Retinal pigment epithelial cell (primary cell): Measurements from ENCODE around the gene STAT3.
A peak's percentile ranks its signal among the peaks of the same experiment; 100 is the strongest.
"Not testable (repeated sequence)": the region's sequence is repeated elsewhere in the genome, so short reads cannot be mapped to it uniquely, and the experiment has no call there.

Experiments used
- DNase-seq: peaks from one replicate; pipeline ENCODE4 v3.0.0-alpha.2; 2010; ENCODE audit warnings: low read depth
- H3K4me3 ChIP-seq: 2 replicates; pipeline ENCODE4 v1.5.1; 2011; ENCODE audit warnings: mild to moderate bottlenecking, low read length, control low read depth, moderate library complexity
- CTCF ChIP-seq: conservative IDR thresholded peaks from 2 replicates; pipeline ENCODE4 v1.5.1; 2011; ENCODE audit warnings: low read depth, low read length, control low read depth, inconsistent platforms

The STAT3 gene

GRCh38 chr17:42323268-42323773 is 64.9 kb downstream of the STAT3 start:
- no peak for TF ChIP-seq CTCF
- no peak for DNase-seq

GRCh38 chr17:42322382-42323267 is 65.6 kb downstream of the STAT3 start:
- DNase-seq, result peak; percentile 65
- TF ChIP-seq CTCF, result peak; percentile 100
- H3K4me3 ChIP-seq, result no peak overlapping the region

More at GRCh38 chr17:42323268-42323773, 64.9 kb downstream of the STAT3 start:
- H3K4me3 ChIP-seq, result no peak overlapping the region

GRCh38 chr17:42321555-42321954 is 66.7 kb downstream of the STAT3 start:
- TF ChIP-seq CTCF, result no peak
- no peak for DNase-seq
- H3K4me3 ChIP-seq, result no peak overlapping the region

GRCh38 chr17:42317967-42318366 is 70.3 kb downstream of the STAT3 start:
- DNase-seq, H3K4me3 ChIP-seq: not testable (repeated sequence)

- DNase-seq, result no peak
- no peak for TF ChIP-seq CTCF
- no peak overlapping the region for H3K4me3 ChIP-seq
These were observed 70.9 kb downstream of the STAT3 start for GRCh38 chr17:42317266-42317845.

GRCh38 chr17:42316755-42317154 is 71.5 kb downstream of the STAT3 start:
- TF ChIP-seq CTCF, result no peak
- H3K4me3 ChIP-seq, result no peak overlapping the region
- no peak for DNase-seq

- no peak for TF ChIP-seq CTCF
- no peak for DNase-seq
These were observed 72.7 kb downstream of the STAT3 start for GRCh38 chr17:42315402-42316156.

More at GRCh38 chr17:42315402-42316156, 72.7 kb downstream of the STAT3 start:
- H3K4me3 ChIP-seq, result no peak overlapping the region
